SU-DHL-6 (cell line): ENCODE measurements around the gene NPHS1.

ENCODE experiments used
- CTCF ChIP-seq: fragments of 200-600 bp; sonication (generic); IDR thresholded peaks from one replicate; pipeline ENCODE4 v1.5.1; 2017; ENCODE audit warnings: antibody characterized with exemption, mild to moderate bottlenecking, low read length, moderate library complexity; ENCODE audit not compliant: insufficient read depth, poor library complexity, severe bottlenecking
- EZH2phosphoT487 ChIP-seq: fragments of 200-600 bp; sonication (generic), shearing (Covaris generic); conservative IDR thresholded peaks from 2 replicates; pipeline ENCODE4 v1.6.1; 2018; ENCODE audit warnings: mild to moderate bottlenecking, antibody characterized with exemption, low read length, moderate library complexity, mixed read lengths

GRCh38 chr19:35887197-35887596 lies 34.9 kb upstream of the NPHS1 start:
- TF ChIP-seq CTCF (no peak), EZH2phosphoT487 (no peak)
